RPMI8226 (cell line): ENCODE measurements around the gene EML6.

Experiments
- DNase-seq: peaks from one replicate; pipeline ENCODE4 v3.0.0-alpha.2; 2015

EML6 gene

GRCh38 chr2:54708584-54709335 is 14.7 kb upstream of the EML6 start:
- DNase-seq = no peak

DNA sequence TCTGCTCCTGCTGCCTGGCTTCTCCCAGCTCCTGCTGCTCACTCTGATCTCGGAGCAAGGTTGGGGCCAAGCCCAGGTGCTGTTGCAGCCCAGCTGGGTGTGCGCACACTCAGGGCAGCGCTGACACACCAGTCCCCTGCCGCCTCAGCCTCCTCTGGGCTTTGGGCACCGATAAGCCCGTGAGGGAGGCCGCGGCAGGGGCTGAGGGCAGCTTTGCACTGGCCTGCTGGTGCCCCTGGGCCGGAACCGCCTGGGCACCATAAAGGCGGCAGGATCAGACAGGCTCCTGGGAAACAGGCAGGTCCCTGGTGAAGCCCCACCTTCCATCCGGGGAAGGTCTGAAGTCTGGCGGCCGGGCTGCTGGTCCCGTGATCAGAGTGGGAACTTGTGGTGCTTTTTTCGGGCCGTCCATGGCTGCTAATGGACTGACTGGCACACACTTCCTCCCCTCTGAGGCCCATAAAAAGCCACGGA is 14.1 kb upstream of the EML6 start:
- DNase-seq = no peak

DNA sequence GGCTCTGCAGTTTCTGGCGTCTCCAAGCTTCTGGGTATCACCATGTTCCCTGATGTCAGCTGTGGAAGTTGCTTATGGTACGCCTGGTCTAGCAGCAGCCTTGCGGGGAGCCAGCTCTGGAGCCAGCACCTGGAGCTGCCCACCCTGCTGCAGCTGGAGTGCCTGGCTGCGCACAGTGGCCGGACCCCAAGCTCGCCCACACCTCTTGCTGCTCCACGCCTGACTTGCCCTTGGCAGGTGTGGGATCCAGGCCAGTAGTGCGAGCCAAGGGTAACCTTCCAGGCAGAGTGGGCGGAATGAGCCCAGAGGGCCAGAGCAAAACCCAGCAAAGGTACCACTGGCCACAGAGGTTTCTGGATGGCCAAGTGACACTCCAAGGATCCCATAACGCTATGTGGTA is 13.2 kb upstream of the EML6 start:
- DNase-seq = no peak

GRCh38 chr2:54712516-54712915 is 10.9 kb upstream of the EML6 start:
- DNase-seq = no peak

GRCh38 chr2:54714996-54715395 is 8.5 kb upstream of the EML6 start:
- DNase-seq = no peak

DNA sequence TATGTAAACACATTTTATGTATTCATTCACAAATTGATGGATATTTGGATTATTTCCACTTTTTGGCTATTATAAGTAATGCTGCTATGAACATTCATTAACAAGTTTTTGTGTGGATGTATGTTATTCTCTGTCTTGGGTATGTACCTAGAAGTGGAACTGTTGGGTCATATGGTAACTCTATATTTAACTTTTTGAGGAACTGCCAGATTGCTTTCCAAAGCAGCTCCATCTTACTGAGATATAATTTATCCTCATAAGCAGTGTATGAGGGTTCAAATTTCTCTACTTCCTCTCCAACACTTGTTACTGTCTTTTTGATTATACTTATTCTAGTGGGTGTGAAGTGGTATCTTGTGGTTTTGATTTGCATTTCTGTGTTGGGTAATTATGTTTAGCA is 7.1 kb upstream of the EML6 start:
- no peak for DNase-seq

DNA sequence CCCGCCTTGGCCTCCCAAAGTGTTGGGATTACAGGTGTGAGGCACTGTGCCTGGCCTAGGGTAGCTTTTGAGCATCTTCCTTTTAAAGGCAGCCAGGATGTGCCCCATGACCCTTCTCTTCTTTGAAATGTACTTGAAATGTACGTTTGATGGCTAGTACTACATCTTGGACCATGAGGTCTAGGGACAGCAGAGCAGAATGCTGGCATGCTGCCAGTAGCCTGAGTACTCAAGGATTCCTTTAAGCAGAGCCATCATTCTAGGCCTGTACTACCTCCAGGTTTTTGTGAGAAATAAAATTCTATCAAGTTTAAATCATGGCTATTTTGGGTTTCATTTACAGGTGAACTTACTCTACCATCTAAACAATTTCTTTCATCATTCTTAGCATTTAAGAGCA is 2.9 kb upstream of the EML6 start:
- DNase-seq = peak; percentile 38

DNA sequence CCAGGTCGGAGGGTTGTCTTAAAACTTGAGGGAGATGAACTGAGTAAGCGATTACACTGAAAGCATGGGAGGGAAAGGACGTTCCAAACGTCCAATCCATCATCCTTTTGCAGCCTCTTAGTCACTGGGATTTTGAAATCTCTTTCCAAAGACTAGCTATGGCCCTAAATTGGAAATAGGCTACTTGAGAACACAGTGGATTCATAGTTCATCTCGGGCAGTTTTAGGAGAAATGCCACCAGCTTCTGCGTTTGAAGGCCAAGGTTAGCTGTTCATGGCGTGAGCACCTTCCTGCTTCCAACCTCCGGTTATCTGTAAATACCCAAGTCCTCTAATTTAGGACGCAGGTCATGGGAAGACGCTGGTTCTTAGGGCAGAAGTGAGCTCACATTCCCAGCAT is 821 bp upstream of the EML6 start:
- peak; percentile 12 for DNase-seq

- DNase-seq = peak; percentile 44
Measured at GRCh38 chr2:54723996-54724559, 616 bp downstream of the EML6 start.

GRCh38 chr2:54724560-54725342 is 1.3 kb downstream of the EML6 start:
- peak; percentile 32 for DNase-seq

DNA sequence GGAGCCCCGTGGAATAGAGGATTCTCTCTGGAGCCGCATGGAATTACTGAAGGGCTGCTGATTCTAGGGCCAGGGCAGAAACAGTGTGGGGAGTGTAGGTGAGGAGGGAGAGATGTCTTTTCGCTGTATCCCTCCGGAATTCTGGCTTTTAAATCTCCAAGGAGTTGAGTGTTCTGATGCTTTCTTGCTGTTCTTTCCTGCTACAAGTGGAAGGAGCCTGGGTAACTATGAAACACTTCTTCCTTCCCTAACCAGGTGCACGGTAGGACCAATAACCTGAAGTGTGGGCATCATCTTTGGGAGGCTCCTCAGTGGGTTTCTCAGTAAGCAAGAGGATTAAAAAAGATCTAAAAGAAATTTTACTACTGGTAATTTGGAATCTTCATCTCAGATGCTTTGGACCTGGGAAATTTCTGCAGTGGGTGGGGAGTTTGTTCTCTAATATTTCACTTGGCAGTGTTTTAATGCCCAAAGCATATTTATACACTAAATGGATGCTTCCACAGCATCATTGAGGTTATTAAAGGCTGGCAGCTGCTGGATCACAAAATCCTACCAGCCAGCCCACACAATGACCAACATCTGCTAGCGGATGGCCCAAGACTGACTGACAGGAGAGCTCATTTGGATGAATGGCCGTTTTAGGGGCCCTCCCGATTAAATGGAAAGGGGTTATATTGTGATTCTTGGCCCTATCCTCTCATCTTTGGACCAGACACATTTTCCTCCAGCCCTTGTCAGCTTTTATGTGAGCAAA is 2.1 kb downstream of the EML6 start:
- no peak for DNase-seq

DNA sequence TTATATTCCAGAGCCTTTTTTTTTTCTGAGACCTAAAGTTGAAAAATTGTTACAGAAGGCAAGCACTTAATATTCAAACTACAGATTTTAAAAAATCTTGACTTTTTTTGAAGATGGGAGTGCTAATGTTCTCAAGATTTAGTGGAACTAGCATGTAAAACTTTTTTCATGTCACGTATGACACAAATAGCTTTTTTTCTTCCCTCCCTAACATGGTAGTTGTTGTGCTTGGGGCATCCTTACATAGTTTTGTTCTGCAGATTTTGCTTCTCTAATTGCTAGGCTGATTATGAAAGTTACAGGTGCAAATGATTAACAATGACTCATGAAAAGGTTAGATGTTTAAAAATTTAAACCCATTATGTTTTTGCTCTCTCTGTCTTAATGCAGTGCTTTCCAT is 3.0 kb downstream of the EML6 start:
- DNase-seq = no peak

DNA sequence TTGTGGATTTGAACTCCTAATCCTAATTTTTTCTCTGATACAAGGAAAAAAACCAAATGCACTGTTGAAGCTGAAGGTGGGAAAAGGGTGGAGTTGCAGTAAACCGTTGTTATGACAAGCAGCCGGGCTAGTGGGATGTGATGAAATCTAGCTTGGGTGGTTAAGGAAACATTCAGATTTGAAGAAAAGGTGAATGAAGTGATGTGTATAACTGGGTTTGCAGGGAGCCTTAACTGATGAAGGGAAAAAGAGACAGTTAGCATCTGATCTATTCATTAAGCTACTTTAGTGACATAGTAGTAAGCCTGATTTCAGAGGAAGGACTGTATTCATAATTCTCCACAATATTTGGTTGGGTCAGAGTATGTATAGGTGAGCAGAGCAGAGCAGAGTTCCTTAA is 3.5 kb downstream of the EML6 start:
- no peak for DNase-seq

- DNase-seq = no peak
Measured at GRCh38 chr2:54728669-54729120, 5.2 kb downstream of the EML6 start.

DNA sequence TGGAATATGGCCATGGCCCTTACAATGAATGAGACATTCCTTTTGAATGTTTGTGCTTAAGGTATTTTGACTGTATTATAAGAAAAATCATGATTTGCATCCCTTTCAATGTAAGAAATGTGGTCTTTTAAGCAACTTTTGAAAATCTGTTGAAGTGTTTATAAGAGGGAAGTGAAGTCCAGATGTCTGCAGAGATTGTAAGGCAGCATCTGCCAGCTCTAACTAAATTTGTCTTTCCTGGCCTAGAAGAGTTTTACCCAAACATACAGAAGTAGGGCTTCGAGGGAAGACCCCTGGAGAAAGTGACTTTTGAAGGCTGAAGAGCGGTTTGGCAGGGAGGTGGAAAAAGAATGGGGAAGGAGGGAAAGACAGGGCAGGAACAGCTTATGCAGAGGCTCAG is 12.2 kb downstream of the EML6 start:
- DNase-seq = no peak

- DNase-seq = no peak
Measured at GRCh38 chr2:54738281-54738680, 14.8 kb downstream of the EML6 start.

DNA sequence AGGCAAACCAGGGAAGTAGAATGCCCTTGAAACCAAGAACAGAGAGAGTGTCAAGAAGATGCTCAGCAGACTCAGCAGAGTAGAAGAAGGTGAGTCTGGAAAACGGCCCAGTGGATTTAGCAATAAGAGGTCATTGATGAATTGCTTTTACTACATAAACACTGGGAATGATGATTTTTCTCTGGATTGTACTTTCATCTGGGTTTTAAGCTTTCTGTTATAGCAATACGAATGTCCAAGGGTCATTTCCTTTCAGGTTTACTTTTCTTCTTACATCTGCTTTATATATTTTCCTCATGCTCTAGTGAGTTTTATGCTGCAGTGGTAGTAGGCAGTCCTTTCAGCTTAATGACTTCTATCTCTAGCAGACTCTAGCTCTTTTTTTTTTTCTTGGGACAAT is 16.9 kb downstream of the EML6 start:
- DNase-seq = no peak

DNA sequence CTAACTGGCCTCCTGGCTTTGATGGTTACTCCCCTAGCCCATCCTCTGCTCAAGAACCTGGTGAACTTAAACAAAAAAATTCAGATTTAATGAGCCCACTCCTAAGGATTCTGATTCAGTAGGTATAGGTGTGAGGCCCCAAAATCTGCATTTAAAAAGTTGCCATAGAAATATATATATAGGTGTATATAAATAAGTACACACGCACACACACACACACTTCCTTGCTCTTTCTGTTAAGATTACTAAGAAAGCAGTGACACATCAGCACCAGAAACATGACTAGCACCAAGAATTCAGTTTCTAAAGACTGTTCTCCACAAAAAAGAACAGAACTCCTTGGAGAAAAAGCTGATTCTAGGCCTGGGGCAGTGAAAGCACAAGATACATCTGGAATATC is 17.8 kb downstream of the EML6 start:
- DNase-seq = no peak

DNA sequence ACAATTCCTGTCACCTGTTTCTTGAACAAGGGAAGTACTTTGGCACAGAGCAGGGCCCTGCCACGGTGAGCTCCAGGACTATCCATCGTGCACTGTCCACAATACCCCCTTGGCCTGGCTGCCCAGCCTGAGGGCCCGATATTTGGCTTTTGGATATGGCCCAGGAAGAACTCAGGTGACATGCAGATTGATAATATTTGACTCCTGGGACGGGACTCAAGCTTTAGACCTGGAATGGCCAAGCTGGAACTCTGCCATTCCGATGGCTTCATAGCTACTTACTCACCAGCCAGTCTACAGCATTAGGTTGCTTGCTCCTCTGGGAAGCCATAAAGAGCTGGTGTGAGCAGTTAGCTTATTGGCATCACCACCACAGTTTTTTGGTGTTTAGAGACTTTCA is 26.6 kb downstream of the EML6 start:
- DNase-seq = no peak

DNA sequence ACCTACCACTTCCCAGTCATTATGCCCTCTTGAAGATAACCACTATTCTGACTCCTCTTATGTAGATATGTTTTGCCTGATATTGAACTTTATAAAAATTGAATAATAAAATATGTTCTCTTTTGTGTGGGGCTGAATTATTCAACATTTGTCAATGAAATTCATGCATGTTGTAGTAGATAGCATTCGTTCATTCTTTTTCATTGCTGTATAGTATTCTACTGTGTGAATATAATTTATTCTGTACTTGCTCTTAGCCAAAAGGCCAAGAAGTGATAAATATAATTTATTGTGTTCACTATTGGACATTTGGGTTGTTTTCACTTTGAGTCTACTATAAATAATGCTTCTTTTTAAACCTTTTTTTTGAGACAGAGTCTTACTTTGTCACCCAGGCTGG is 29.0 kb downstream of the EML6 start:
- no peak for DNase-seq

DNA sequence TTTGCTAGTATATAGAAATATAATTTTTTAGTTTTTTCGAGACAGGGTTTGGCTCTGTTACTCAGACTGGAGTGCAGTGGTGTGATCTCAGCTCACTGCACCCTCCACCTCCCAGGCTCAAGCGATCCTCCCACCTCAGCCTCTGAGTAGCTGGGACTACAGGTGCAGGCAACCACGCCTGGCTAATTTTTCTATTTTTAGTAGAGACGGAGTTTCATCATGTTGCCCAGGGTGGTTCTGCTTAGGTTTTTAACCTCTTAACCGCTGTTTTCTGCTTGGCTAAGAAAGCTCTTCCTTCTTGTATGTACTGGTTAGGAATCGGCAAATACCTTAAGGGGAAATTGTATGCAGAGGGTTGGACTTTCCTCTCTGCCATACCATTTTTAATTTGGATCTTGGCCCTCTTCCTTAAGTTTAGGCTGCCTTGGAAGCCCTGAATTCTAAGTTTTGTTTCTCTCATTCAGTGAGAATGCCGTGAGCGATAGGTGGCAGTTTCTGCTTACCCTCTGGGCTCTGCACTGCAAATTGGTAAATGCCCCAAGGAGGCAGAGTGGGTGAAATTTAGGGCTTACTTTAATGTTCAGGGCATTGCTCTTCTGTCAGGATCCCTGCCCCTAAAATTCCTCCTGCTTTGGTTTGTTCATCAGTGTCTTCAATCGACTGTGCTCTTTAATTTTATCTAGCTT is 32.3 kb downstream of the EML6 start:
- DNase-seq = peak; percentile 80

DNA sequence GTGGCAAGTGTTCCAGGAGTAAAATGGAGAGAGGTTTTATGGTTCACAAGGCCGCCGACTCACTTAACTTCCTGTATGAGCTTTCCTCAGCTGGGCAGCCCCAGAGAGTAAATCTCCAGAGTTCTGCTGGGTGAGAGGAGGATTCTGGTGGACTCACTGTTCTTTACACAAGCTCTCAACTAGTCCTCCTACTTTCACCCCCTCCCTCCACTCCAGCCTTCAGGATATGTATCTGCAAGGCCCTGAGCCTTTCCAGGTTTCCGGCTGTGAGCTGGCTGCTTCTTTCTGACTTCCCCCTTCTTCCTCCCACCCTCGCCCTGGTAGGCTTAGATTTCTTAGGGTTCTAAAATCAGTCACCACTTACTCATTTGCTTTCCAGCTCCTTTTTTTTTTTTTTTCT is 34.0 kb downstream of the EML6 start:
- peak; percentile 10 for DNase-seq

DNA sequence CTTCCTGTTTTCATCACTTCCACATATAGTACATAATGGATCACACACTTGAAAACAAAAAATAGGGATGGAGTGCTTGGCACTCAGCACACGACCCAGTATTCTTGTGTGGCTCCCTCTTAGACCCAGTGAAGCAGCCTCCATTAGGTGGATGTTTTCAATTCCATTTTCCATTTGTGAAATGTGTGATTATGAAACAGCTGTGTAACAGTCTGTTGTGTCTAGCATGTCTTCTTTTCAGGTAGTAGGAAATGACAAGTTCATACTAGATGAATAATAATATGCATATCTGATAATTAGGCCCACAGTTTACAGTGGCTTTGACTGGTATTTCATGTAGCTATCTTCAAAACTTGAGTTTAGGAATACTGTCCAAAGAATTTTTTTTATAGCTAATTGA is 35.5 kb downstream of the EML6 start:
- no peak for DNase-seq
